Measurements from ENCODE around the gene DYNLT4. TPM values are rescaled to one million over a fixed set of nuclear protein-coding genes. Genes with fewer than 3 reads are reported as not detected.

DYNLT4 gene
- total and polyA plus RNA-seq, 2 of the 13 experiments (the other 11 are each of a cell fraction or from before 2014, with no cell fraction given): 0.77 TPM; not detected in 1

DNA sequence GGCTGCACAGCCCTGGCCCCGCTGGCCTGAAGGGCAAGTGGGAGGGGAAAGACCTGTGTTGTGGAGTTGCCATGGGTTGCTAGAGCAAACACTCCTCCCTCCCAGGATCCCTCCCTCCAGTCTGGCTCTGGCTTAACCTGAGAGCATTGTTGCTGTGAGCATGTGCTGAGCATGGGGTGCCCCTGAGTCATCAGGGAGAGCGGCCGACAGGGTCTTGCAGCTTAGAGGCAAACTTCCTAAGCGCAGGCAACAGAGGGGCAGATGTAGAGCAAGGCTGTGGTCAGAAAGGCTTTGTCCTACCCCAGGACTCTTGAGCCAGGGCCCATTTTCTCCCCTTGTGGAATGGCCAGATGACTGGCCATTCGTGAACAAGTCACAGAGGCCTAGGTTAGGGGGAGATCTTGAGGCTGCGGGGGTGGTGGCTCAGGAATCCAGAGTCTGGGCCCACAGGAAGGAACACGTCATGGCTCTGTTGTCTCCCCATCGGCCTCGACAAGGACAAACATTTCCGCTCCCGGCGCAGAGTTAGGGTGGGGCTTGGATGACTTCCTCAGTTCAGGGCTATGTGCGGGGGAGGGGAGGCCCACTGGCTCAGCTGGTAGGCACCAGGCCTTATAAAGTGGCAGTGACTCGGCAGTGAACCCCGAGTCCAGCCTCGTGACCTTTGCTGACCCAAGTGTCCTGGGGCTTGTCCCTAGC lies 362 bp upstream of the DYNLT4 start (continued):
- TF ChIP-seq, protein P1, sequence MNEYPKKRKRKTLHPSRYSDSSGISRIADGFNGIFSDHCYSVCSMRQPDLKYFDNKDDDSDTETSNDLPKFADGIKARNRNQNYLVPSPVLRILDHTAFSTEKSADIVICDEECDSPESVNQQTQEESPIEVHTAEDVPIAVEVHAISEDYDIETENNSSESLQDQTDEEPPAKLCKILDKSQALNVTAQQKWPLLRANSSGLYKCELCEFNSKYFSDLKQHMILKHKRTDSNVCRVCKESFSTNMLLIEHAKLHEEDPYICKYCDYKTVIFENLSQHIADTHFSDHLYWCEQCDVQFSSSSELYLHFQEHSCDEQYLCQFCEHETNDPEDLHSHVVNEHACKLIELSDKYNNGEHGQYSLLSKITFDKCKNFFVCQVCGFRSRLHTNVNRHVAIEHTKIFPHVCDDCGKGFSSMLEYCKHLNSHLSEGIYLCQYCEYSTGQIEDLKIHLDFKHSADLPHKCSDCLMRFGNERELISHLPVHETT (CRISPR knock-in tag; conservative IDR thresholded peaks at IDR 0.05): no peak
- TF ChIP-seq ZBTB21 (CRISPR knock-in tag; IDR thresholded peaks at IDR 0.05) (no peak), ZNF607 (CRISPR knock-in tag; IDR thresholded peaks at IDR 0.05; ENCODE audit: borderline replicate concordance) (peak; percentile 98), FOXO1 (CRISPR knock-in tag; IDR thresholded peaks at IDR 0.05) (peak; percentile 23; the same call in 1 of the 2 replicates), HNF4G (IDR thresholded peaks at IDR 0.05; ENCODE audit: borderline replicate concordance, low read depth, low read length) (no peak), HNF4G (CRISPR knock-in tag; IDR thresholded peaks at IDR 0.05; ENCODE audit: borderline replicate concordance, low read depth) (no peak; the same call in none of the 2 replicates), ZNF496 (CRISPR knock-in tag; IDR thresholded peaks at IDR 0.05; ENCODE audit: insufficient replicate concordance) (no peak)
- TF ChIP-seq, protein P2, sequence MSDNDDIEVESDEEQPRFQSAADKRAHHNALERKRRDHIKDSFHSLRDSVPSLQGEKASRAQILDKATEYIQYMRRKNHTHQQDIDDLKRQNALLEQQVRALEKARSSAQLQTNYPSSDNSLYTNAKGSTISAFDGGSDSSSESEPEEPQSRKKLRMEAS (IDR thresholded peaks at IDR 0.05): peak; percentile 99
- TF ChIP-seq, protein P3, sequence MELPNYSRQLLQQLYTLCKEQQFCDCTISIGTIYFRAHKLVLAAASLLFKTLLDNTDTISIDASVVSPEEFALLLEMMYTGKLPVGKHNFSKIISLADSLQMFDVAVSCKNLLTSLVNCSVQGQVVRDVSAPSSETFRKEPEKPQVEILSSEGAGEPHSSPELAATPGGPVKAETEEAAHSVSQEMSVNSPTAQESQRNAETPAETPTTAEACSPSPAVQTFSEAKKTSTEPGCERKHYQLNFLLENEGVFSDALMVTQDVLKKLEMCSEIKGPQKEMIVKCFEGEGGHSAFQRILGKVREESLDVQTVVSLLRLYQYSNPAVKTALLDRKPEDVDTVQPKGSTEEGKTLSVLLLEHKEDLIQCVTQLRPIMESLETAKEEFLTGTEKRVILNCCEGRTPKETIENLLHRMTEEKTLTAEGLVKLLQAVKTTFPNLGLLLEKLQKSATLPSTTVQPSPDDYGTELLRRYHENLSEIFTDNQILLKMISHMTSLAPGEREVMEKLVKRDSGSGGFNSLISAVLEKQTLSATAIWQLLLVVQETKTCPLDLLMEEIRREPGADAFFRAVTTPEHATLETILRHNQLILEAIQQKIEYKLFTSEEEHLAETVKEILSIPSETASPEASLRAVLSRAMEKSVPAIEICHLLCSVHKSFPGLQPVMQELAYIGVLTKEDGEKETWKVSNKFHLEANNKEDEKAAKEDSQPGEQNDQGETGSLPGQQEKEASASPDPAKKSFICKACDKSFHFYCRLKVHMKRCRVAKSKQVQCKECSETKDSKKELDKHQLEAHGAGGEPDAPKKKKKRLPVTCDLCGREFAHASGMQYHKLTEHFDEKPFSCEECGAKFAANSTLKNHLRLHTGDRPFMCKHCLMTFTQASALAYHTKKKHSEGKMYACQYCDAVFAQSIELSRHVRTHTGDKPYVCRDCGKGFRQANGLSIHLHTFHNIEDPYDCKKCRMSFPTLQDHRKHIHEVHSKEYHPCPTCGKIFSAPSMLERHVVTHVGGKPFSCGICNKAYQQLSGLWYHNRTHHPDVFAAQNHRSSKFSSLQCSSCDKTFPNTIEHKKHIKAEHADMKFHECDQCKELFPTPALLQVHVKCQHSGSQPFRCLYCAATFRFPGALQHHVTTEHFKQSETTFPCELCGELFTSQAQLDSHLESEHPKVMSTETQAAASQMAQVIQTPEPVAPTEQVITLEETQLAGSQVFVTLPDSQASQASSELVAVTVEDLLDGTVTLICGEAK (IDR thresholded peaks at IDR 0.05): no peak
- TF ChIP-seq, protein P3 (CRISPR knock-in tag; IDR thresholded peaks at IDR 0.05): peak; percentile 50; the same call in 1 of the 2 replicates
- TF ChIP-seq, protein P4, sequence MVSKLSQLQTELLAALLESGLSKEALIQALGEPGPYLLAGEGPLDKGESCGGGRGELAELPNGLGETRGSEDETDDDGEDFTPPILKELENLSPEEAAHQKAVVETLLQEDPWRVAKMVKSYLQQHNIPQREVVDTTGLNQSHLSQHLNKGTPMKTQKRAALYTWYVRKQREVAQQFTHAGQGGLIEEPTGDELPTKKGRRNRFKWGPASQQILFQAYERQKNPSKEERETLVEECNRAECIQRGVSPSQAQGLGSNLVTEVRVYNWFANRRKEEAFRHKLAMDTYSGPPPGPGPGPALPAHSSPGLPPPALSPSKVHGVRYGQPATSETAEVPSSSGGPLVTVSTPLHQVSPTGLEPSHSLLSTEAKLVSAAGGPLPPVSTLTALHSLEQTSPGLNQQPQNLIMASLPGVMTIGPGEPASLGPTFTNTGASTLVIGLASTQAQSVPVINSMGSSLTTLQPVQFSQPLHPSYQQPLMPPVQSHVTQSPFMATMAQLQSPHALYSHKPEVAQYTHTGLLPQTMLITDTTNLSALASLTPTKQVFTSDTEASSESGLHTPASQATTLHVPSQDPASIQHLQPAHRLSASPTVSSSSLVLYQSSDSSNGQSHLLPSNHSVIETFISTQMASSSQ (IDR thresholded peaks at IDR 0.05; ENCODE audit: low read depth): no peak
- TF ChIP-seq, protein P4 (CRISPR knock-in tag; IDR thresholded peaks at IDR 0.05; ENCODE audit: borderline replicate concordance): peak; percentile 74; the same call in 1 of the 2 replicates
